Heart right ventricle (tissue), 16 donors: ENCODE measurements around the gene CSDE1. TPM values are rescaled to one million over a fixed set of nuclear protein-coding genes. Genes with fewer than 3 reads are reported as not detected.

Source experiments
- ATAC-seq, 8 donors: fragments of 200-7000 bp; cut with Tn5 transposase; one replicate each; pipeline ENCODE4 v1.9.1; 2020; ENCODE audit warnings: mild to moderate bottlenecking in 8 of 8, moderate library complexity in 8 of 8, moderate number of reproducible peaks in 1 of 8
- DNase-seq, 2 donors: peaks; one replicate each; pipeline ENCODE4 v3.0.0-alpha.2; 2020
- H3K27ac ChIP-seq, 10 donors: fragments of 200-600 bp; sonication (generic) in 2 of 10; one replicate each; pipeline versions ENCODE4 v1.5.0 to v1.8.0; 2020 to 2022; ENCODE audit warnings: mild to moderate bottlenecking in 3 of 10
- H3K27me3 ChIP-seq, 7 donors: fragments of 200-600 bp; one replicate each; pipeline ENCODE4 v1.8.0; 2021 to 2022; ENCODE audit warnings: mild to moderate bottlenecking in 2 of 7
- H3K36me3 ChIP-seq, 9 donors: fragments of 200-600 bp; sonication (generic) in 1 of 9; one replicate each; pipeline versions ENCODE4 v1.5.0 to v1.8.0; 2020 to 2022; ENCODE audit warnings: mild to moderate bottlenecking in 2 of 9
- H3K4me1 ChIP-seq, 9 donors: fragments of 200-600 bp; sonication (generic) in 1 of 9; one replicate each; pipeline versions ENCODE4 v1.5.0 to v1.8.0; 2020 to 2022; ENCODE audit warnings: mild to moderate bottlenecking in 4 of 9
- H3K4me3 ChIP-seq, 10 donors: fragments of 200-600 bp; sonication (generic) in 2 of 10; one replicate each; pipeline versions ENCODE4 v1.5.0 to v1.8.0; 2020 to 2022; ENCODE audit warnings: mild to moderate bottlenecking in 7 of 10, moderate library complexity in 2 of 10
- H3K9me3 ChIP-seq, 11 donors: fragments of 200-600 bp in 10 of 11; sonication (generic) in 2 of 11; one replicate each; pipeline versions ENCODE4 v1.5.0 to v1.8.0; 2013 to 2022; ENCODE audit warnings: mild to moderate bottlenecking in 2 of 11, control low read depth in 1 of 11, moderate library complexity in 1 of 11
- WGBS, 2 donors: extraction: QIAGEN DNeasy Blood & Tissue Kit; methylation state at CpG; one replicate each; pipeline ENCODE4 v1.1.7; 2013; ENCODE audit warnings: inconsistent platforms in 1 of 2; 5-methylcytosine and 5-hydroxymethylcytosine counted together
- intact Hi-C, 10 donors: fragments of 100-400 bp; cut with DNase I; formaldehyde crosslinking; loops; one replicate each; pipeline versions ENCODE4 v1.11.1 to v1.14.2; 2022
- polyA plus RNA-seq, 2 donors: library from polyadenylated mRNA; stranded (reverse); fragments of 200-250 nt; gene quantifications; one replicate each; pipeline ENCODE4 v1.2.3, GENCODE V29; 2013
- total RNA-seq, 10 donors: library from RNA; stranded (reverse); fragmentation: NEBNext Ultra II Directional in 3 of 10; extraction: Animal tissue kit (Norgen Biotek cat#: 25700) in 3 of 10; gene quantifications; one replicate each; pipeline versions ENCODE4 v1.2.1 to v1.2.4, GENCODE V29; 2021 to 2023
- TF ChIP-seq, protein P1 (sequence below), 9 donors: fragments of 200-600 bp; sonication (generic) in 2 of 9; IDR thresholded peaks; one replicate each; pipeline versions ENCODE4 v1.5.0 to v1.8.0; 2021 to 2022; ENCODE audit warnings: antibody characterized with exemption in 9 of 9, mild to moderate bottlenecking in 5 of 9, moderate library complexity in 1 of 9
- donor health status: Arrhythmogenic right ventricular cardiomyopathy.
- donor health status: ischemic (EF 13 %, LVEDD 7.1; RV severe dilation, severe dysfunction).
- donor health status: healthy with polysubstance abuse.
- donor health status: DM: no; HTN: yes; CAD: no.
- donor health status: DM: no; HTN: no; CAD: no.
- donor health status: ischemic (EF 25% LVEDD 6.9; RV normal size, moderate dysfunction).
- donor health status: ischemic (EF 25% LVEDD 5.7; RV mildly dilated, moderate dysfunction).
- donor health status: healthy.
- donor health status: DM: yes; HTN: yes; CAD: no.
- donor health status: Ischemic cardiomyopathy.
- donor health status: ischemic (EF 35%, LVEDD 5.7; RV mildly dilated, moderate dysfunction).
- donor health status: nonischemic (EF 11% LVEDD 7.7; RV severe dilation, severe dysfunction).
- donor health status: DM: yes; HTN: yes; CAD: no.
- donor health status: PGD.
- donor health status: ischemic (EF 29% LVEDD 5.4; RV normal size, mild dysfunction).
- donor health status: nonischemic (EF 23%, LVEDD 6.1; RV moderate dilation, normal function).

CSDE1 gene
- total and polyA plus RNA-seq, 12 donors: 137 to 1,012 (median 867) TPM

DNA sequence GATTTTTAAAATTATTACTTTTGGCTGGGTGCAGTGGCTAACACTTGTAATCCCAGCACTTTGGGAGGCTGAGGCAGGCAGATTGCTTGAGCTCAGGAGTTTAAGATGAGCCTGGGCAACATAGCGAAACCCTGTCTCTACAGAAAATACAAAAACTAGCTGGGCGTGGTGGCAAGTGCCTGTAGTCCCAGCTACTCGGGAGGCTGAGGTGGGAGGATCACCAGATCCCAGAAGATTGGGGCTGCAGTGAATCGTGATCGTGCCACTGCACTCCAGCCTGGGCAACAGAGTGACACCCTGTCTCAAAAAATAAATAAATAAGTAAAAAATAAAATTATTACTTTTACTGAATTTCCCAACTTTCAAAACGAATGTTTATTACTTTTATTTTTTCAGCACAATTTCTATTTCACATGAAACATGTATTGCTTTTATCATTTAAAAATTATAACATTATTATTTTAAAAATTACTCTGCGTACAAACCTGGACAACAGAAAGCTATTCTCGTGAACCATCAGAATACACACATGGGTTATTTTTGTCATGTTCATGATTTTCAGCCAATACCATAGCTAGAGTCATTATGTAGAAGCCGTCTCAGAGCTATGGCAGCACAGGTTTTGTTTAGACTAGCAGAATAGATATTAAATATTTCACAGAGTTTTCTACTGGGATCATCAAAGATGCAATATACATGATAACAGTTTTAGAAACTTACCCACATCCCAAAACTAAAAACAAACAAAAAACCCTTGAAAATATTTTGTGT, 63.1 kb downstream of the CSDE1 start:
- Histone ChIP-seq H3K27me3 (peaks cover 0 to 4% (median 3%) of the 10 kb centered on the region in 7 donors), H3K36me3 (no peaks in the 10 kb centered on the region), H3K27ac (no peak overlapping the region), H3K9me3 (no peaks in the 10 kb centered on the region), H3K4me3 (no peak overlapping the region), H3K4me1 (no peaks in the 10 kb centered on the region)
- no peak for ATAC-seq
- TF ChIP-seq, protein P1, sequence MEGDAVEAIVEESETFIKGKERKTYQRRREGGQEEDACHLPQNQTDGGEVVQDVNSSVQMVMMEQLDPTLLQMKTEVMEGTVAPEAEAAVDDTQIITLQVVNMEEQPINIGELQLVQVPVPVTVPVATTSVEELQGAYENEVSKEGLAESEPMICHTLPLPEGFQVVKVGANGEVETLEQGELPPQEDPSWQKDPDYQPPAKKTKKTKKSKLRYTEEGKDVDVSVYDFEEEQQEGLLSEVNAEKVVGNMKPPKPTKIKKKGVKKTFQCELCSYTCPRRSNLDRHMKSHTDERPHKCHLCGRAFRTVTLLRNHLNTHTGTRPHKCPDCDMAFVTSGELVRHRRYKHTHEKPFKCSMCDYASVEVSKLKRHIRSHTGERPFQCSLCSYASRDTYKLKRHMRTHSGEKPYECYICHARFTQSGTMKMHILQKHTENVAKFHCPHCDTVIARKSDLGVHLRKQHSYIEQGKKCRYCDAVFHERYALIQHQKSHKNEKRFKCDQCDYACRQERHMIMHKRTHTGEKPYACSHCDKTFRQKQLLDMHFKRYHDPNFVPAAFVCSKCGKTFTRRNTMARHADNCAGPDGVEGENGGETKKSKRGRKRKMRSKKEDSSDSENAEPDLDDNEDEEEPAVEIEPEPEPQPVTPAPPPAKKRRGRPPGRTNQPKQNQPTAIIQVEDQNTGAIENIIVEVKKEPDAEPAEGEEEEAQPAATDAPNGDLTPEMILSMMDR (IDR thresholded peaks at IDR 0.05): no peak
- WGBS, 2 donors: 82 to 85% methylated on average over 9 of the region's 9 CpGs
- intact Hi-C loops: no loop called here
- DNase-seq: no peak

DNA sequence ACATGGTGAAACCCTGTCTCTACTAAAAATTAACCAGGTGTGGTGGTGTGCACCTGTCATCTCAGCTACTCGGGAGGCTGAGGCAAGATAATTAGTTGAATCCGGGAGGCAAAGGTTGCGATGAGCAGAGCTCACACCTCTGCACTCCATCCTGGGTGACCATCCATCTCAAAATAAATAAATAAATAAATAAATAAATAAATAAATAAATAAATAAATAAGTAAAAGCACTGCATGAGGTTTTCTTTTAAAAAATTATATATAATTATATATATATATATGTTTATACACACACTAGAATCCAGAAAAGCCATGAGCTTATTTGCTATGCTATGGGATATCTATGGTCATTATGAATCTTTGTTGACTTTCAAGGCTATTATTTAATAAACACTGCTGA, 64.8 kb downstream of the CSDE1 start:
- Histone ChIP-seq H3K4me1 (no peaks in the 10 kb centered on the region), H3K9me3 (no peaks in the 10 kb centered on the region), H3K36me3 (no peaks in the 10 kb centered on the region), H3K4me3 (no peak overlapping the region), H3K27ac (no peak overlapping the region), H3K27me3 (peaks cover 0 to 12% (median 4%) of the 10 kb centered on the region in 7 donors)
- no peak for ATAC-seq
- no peak for DNase-seq
- 90 to 93% methylated on average over 3 of the region's 3 CpGs for whole genome bisulfite sequencing, 2 donors
- TF ChIP-seq, protein P1 (IDR thresholded peaks at IDR 0.05): no peak
- intact Hi-C loops: no loop called here

DNA sequence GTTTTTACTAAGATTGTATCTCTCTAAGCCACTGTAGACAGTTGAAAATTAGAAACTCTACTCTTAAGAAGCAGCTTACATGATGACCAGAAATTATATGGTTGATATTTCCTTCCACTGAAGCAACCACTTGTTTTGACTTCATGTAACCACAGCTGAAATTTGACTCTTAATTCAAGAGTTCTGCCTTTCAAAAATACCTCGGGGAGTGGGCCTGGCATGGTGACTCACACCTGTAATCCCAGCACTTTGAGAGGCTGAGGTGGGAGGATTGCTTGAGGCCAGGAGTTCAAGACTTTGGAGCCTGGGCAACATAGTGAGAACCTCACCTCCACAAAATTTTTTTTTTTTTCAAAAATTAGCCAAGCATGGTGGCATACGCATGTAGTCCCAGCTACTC, 66.7 kb downstream of the CSDE1 start:
- H3K27ac ChIP-seq: no peak overlapping the region
- TF ChIP-seq, protein P1 (IDR thresholded peaks at IDR 0.05): no peak
- ATAC-seq (no peak), DNase-seq (no peak)
- no peaks in the 10 kb centered on the region for H3K36me3 ChIP-seq
- H3K4me1 ChIP-seq: no peaks in the 10 kb centered on the region
- H3K27me3 ChIP-seq: peaks cover 0 to 18% (median 11%) of the 10 kb centered on the region in 7 donors
- intact Hi-C loops: no loop called here
- H3K9me3 ChIP-seq: no peaks in the 10 kb centered on the region
- WGBS, 2 donors: 84 to 88% methylated on average over 2 of the region's 2 CpGs
- no peak overlapping the region for H3K4me3 ChIP-seq

DNA sequence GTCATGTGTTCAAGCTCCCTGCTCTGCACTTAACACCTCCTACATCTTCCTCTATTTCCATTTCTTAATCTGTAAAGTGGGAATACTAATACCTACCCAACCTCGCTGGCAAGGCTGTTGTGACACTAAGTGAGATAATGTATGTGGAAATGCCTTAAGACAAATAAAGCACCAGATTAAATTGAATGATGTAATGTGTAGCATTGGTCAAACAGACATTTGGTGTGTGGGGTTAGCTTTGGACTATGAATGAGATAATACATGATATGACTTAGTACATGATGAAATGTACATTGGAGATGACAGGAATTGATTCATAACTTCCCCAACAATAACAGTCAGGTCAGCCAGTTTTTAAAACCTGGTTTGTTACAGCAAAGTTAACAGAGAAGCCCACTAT, 67.6 kb downstream of the CSDE1 start:
- Histone ChIP-seq H3K27ac (no peak overlapping the region), H3K4me1 (no peaks in the 10 kb centered on the region), H3K4me3 (no peak overlapping the region), H3K36me3 (no peaks in the 10 kb centered on the region), H3K27me3 (peaks cover 0 to 22% (median 15%) of the 10 kb centered on the region in 7 donors), H3K9me3 (no peaks in the 10 kb centered on the region)
- ATAC-seq (no peak), DNase-seq (no peak)
- TF ChIP-seq, protein P1 (IDR thresholded peaks at IDR 0.05): no peak
- intact Hi-C loops: no loop called here
- 64 to 66% methylated on average over 1 of the region's 1 CpG for WGBS, 2 donors
